ENCODE measurements around the gene SLC6A16. TPM values are rescaled to one million over a fixed set of nuclear protein-coding genes. Genes with fewer than 3 reads are reported as not detected.
A peak's percentile ranks its signal among the peaks of the same experiment; 100 is the strongest.
"Not testable (repeated sequence)": the region's sequence is repeated elsewhere in the genome, so short reads cannot be mapped to it uniquely, and the experiment has no call there.

SLC6A16 gene
- total RNA-seq, 1 experiment from 2014 or later, result 5.0 TPM

DNA sequence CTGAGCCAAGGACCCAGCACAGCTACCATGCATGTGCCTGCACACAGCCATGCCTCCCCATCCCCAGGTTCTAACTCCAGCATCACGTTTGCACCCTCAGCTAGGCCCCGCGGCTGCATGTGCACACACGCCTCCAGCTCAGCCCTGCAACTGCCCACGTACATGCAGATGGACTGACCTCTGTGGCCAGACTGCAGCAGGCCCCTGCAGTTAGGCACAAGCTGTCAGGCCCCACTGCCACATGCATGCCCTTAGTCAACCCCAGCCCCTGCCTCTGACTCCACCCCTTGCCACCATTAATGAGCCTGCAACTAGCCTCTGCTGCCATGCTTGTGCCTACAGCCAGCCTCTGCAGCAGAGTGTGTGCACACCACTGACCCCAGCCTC is 23.1 kb downstream of the SLC6A16 start (continued):
- TF ChIP-seq, protein P1, sequence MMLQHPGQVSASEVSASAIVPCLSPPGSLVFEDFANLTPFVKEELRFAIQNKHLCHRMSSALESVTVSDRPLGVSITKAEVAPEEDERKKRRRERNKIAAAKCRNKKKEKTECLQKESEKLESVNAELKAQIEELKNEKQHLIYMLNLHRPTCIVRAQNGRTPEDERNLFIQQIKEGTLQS (IDR thresholded peaks at IDR 0.05), result no peak
- no peak for TF ChIP-seq POLR2A (IDR thresholded peaks at IDR 0.05; ENCODE audit: borderline replicate concordance, extremely low read depth, insufficient read depth, insufficient read length)

DNA sequence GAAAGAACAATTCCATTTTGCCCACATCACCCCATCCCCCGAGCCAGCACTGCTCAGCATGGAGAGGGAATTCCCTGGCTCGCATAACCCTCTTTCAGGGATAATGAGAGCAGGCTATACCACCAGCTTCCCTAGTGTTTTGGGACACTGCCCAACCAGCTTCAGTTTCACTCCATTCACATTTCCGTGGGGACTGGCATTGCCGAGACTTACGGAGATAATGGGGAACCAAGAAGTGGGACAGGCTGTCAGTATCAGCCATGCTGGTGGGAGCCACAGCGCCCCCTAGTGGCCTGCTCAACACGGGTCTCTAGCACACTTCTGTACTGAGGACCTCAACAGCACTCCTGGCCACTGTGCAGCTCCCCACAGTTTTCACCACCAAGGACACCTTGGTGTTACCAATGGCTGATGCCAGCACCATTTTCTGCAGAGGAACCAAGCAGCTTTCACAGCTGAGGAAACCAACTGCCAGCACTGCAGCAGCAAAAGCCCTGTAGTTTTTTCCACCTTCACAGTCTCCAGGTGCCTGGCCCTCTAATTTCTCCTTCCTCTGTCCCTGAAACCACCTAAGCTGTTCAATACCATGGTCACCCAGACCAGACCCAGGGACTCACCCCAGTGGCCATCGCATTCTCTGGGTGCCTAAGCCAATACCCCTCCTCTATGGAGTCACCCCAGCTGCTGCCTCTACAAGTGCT is 23.7 kb downstream of the SLC6A16 start:
- ATAC-seq (peak; percentile 100), DNase-seq (ENCODE audit: low read depth, low spot score) (peak; percentile 48)
- Histone ChIP-seq H3K4me1 (ENCODE audit: control insufficient read depth in 1 of 2, insufficient read depth in 2 of 2, low read length in 2 of 2) (peaks cover 0 to 6% of the 10 kb centered on the region in 2 experiments; a peak in 2 of 4 replicates), H3K9me3 (ENCODE audit: control insufficient read depth in 1 of 2, insufficient read depth in 1 of 2, low read depth in 1 of 2, low read length in 2 of 2) (no peaks in the 10 kb centered on the region), H3K4me3 (replicated peaks in 1 of 2; ENCODE audit: low read depth in 1 of 2, low read length in 2 of 2) (peak overlapping the region; percentile 26 to 33; a peak in 3 of 4 replicates), H3K79me2 (ENCODE audit: insufficient read depth, low read length) (no peaks in the 10 kb centered on the region), H2AFZ (ENCODE audit: low read depth, low read length, poor library complexity, severe bottlenecking) (peak overlapping the region; percentile 78), H3K9ac (ENCODE audit: low read length) (no peak overlapping the region), H3K4me2 (ENCODE audit: low read length) (peak overlapping the region; percentile 74), H3K27ac (ENCODE audit: low read depth, low read length) (no peak overlapping the region), H4K20me1 (ENCODE audit: insufficient read depth) (no peaks in the 10 kb centered on the region), H3K27me3 (ENCODE audit: insufficient read depth, low read length) (no peaks in the 10 kb centered on the region), H3K9me2 (ENCODE audit: insufficient read depth) (no peaks in the 10 kb centered on the region), H3K36me3 (ENCODE audit: control insufficient read depth in 1 of 2, insufficient read depth in 2 of 2, low read length in 2 of 2) (no peaks in the 10 kb centered on the region)
- CTCF ChIA-PET, result interaction anchor here (0.6 to 2.4 kb wide), 8 partner anchors 10 to 93 kb away, joined by 3 to 10 read pairs (median 4); no protein-coding TSS in a partner anchor
- TF ChIP-seq, protein P2, sequence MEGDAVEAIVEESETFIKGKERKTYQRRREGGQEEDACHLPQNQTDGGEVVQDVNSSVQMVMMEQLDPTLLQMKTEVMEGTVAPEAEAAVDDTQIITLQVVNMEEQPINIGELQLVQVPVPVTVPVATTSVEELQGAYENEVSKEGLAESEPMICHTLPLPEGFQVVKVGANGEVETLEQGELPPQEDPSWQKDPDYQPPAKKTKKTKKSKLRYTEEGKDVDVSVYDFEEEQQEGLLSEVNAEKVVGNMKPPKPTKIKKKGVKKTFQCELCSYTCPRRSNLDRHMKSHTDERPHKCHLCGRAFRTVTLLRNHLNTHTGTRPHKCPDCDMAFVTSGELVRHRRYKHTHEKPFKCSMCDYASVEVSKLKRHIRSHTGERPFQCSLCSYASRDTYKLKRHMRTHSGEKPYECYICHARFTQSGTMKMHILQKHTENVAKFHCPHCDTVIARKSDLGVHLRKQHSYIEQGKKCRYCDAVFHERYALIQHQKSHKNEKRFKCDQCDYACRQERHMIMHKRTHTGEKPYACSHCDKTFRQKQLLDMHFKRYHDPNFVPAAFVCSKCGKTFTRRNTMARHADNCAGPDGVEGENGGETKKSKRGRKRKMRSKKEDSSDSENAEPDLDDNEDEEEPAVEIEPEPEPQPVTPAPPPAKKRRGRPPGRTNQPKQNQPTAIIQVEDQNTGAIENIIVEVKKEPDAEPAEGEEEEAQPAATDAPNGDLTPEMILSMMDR (IDR thresholded peaks at IDR 0.05 in 2 of 3, conservative IDR thresholded peaks at IDR 0.05 in 1 of 3; ENCODE audit: borderline replicate concordance in 1 of 3, insufficient read depth in 1 of 3, low read depth in 2 of 3, low read length in 2 of 3), result peak; percentile 56 to 99 (median 98); a peak in 5 of 6 replicates
- TF ChIP-seq RAD21 (IDR thresholded peaks at IDR 0.05; ENCODE audit: low read depth), result peak; percentile 56
- TF ChIP-seq ELF1 (IDR thresholded peaks at IDR 0.05; ENCODE audit: borderline replicate concordance, low read depth), result no peak
- peak; percentile 19 for TF ChIP-seq YY1 (IDR thresholded peaks at IDR 0.05; ENCODE audit: extremely low read depth, insufficient replicate concordance, low read depth, low read length)
- no TSS peak for BruUV-seq (replicated peaks)
- intact Hi-C loops (cut with micrococcal nuclease), result no loop called here
- POLR2A ChIA-PET, result no interaction called here
- RAD21 ChIA-PET (ENCODE audit: low non-redundant PET in 1 of 2, low total read pairs in 2 of 2, uncharacterized antibody in 2 of 2, unreplicated experiment in 2 of 2), result no interaction called here

DNA sequence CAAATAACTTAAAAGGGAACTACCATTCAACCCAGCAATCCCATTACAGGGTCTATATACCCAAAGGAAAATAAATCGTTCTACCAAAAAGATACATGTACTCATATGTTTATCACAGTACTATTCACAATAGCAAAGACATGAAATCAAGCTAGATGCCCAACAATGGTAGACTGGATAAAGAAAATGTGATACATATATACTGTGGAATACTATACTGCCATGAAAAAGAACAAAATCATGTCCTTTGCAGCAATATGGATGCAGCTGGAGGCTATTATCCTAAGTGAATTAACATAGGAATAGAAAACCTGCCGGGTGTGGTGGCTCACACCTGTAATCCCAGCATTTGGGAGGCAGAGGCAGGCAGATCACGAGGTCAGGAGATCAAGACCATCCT is 26.3 kb downstream of the SLC6A16 start:
- H3K4me1 ChIP-seq (ENCODE audit: control insufficient read depth in 1 of 2, insufficient read depth in 2 of 2, low read length in 2 of 2); H4K20me1 ChIP-seq (ENCODE audit: insufficient read depth); H3K79me2 ChIP-seq (ENCODE audit: insufficient read depth, low read length); H3K27ac ChIP-seq (ENCODE audit: low read depth, low read length); H3K9ac ChIP-seq (ENCODE audit: low read length); H2AFZ ChIP-seq (ENCODE audit: low read depth, low read length, poor library complexity, severe bottlenecking); RAD21 ChIA-PET (ENCODE audit: low non-redundant PET in 1 of 2, low total read pairs in 2 of 2, uncharacterized antibody in 2 of 2, unreplicated experiment in 2 of 2); H3K27me3 ChIP-seq (ENCODE audit: insufficient read depth, low read length); CTCF ChIA-PET; DNase-seq (ENCODE audit: low read depth, low spot score); H3K4me2 ChIP-seq (ENCODE audit: low read length); H3K9me2 ChIP-seq (ENCODE audit: insufficient read depth); H3K36me3 ChIP-seq (ENCODE audit: control insufficient read depth in 1 of 2, insufficient read depth in 2 of 2, low read length in 2 of 2); POLR2A ChIA-PET; ATAC-seq; H3K9me3 ChIP-seq (ENCODE audit: control insufficient read depth in 1 of 2, insufficient read depth in 1 of 2, low read depth in 1 of 2, low read length in 2 of 2); BruUV-seq (replicated peaks); H3K4me3 ChIP-seq (replicated peaks in 1 of 2; ENCODE audit: low read depth in 1 of 2, low read length in 2 of 2); intact Hi-C loops (cut with micrococcal nuclease): not testable (repeated sequence)

Measured in HCT116 (cell line).